ENCODE measurements around the gene UNC93A. TPM values are rescaled to one million over a fixed set of nuclear protein-coding genes. Genes with fewer than 3 reads are reported as not detected.

UNC93A gene
- not detected in 2 replicates for total RNA-seq

DNA sequence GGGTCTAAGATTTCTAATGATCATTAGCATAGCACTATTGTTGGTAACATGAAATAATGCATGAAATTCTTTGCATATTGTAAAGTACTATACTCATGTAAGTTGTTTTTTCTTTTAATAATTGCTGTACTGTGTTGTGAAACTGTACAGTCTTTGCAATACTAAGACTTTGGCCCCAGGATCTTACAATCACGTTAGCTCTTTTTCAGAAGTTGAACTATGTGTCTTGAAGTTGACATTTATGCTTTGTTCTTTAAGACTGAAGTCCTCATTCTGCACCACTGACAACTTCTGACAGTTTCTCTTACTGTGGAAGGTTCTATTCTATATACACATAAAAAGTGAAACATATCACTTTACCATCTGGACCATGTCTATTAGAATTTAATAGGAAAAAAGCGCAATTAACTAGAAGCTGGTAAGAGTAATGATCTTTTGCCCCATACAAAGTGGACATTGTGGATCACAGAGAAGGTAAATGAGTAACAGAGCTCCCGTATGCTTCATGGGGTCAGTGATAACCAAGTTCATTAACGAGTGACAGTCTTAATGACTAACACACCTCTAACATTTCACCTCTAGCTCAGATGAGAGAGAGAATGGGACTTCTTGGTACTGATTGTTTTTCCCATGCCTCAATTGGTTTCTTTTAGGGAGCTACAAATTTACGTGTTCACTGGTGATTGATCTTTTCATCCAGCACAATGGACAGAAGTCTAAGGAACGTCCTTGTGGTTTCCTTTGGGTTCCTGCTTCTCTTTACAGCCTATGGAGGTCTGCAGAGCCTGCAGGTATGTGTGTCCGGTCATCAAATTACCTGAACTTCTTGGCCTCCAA, at the start of gene UNC93A:
UNC93A (plus strand) TSS at position 530 of the 837 bp plus-strand sequence; CDS start at position 705, 175 bp downstream.

Other genes starting within 250 kb of the UNC93A start
- gene CCR6, start 168.2 kb upstream of the UNC93A start, total RNA-seq, result not detected in 2 replicates
- gene GPR31, start 133.3 kb upstream of the UNC93A start, total RNA-seq, result not detected in 2 replicates
- gene TTLL2, start 33.8 kb downstream of the UNC93A start, total RNA-seq, result not detected in 2 replicates